Esophagus muscularis mucosa (tissue), 4 donors: Measurements from ENCODE around the gene SPACA7. TPM values are rescaled to one million over a fixed set of nuclear protein-coding genes. Genes with fewer than 3 reads are reported as not detected.

Source experiments
- DNase-seq: peaks from one replicate; pipeline ENCODE4 v3.0.0-alpha.2; 2017; ENCODE audit errors: extremely low spot score
- H3K27ac ChIP-seq, 4 donors: fragments of 200-600 bp; sonication (generic); replicated peaks in 1 of 4; 1 replicate in 3 of 4; 2 replicates in 1 of 4; pipeline ENCODE4 v1.5.1; 2016 to 2019; ENCODE audit warnings: mild to moderate bottlenecking in 1 of 4
- H3K27me3 ChIP-seq, 4 donors: fragments of 200-600 bp; sonication (generic); one replicate each; pipeline versions ENCODE4 v1.5.1 to v1.6.0; 2016 to 2019
- H3K36me3 ChIP-seq, 4 donors: fragments of 200-600 bp; sonication (generic); one replicate each; pipeline ENCODE4 v1.5.1; 2016 to 2019
- H3K4me1 ChIP-seq, 4 donors: fragments of 200-600 bp; sonication (generic); one replicate each; pipeline ENCODE4 v1.5.1; 2016 to 2019
- H3K4me3 ChIP-seq, 4 donors: fragments of 200-600 bp; sonication (generic); 1 replicate in 2 of 4; 2 replicates in 2 of 4; pipeline ENCODE4 v1.5.1; 2016 to 2019; ENCODE audit warnings: mild to moderate bottlenecking in 4 of 4, moderate library complexity in 1 of 4
- H3K9me3 ChIP-seq, 4 donors: fragments of 200-600 bp; sonication (generic); 1 replicate in 3 of 4; 2 replicates in 1 of 4; pipeline ENCODE4 v1.5.1; 2016 to 2019
- EP300 ChIP-seq: sonication (generic); formaldehyde crosslinking; IDR thresholded peaks from one replicate; pipeline ENCODE4 v1.6.1; 2017; ENCODE audit warnings: antibody characterized with exemption
- POLR2A ChIP-seq: fragments of 450-650 bp; IDR thresholded peaks from one replicate; pipeline ENCODE4 v1.6.1; 2017; ENCODE audit warnings: antibody characterized with exemption, moderate library complexity, mild to moderate bottlenecking, low read depth
- POLR2AphosphoS5 ChIP-seq, 2 donors: sonication (generic); formaldehyde crosslinking; IDR thresholded peaks; one replicate each; pipeline ENCODE4 v1.6.1; 2017; ENCODE audit warnings: antibody characterized with exemption in 2 of 2
- WGBS: methylation state at CpG from one replicate; pipeline ENCODE4 v1.1.5; 2018; 5-methylcytosine and 5-hydroxymethylcytosine counted together
- intact Hi-C: fragments of 100-400 bp; cut with DNase I; formaldehyde crosslinking; loops from one replicate; pipeline ENCODE4 v1.15.1; 2023
- total RNA-seq, 4 donors: library from RNA; depleted of rRNA; stranded (reverse); fragments of >200 nt; gene quantifications; one replicate each; pipeline versions ENCODE4 v1.1.0 to v1.2.1, GENCODE V29; 2016
- TF ChIP-seq, protein P1 (sequence below), 3 experiments: fragments of 200-600 bp in 2 of 3; fragments of 450-650 bp in 1 of 3; sonication (generic) in 2 of 3; IDR thresholded peaks; one replicate each; pipeline ENCODE4 v1.5.1; 2017 to 2019; ENCODE audit warnings: antibody characterized with exemption in 3 of 3, mild to moderate bottlenecking in 2 of 3, moderate library complexity in 1 of 3

Gene SPACA7
- total RNA-seq, 4 donors from 2014 or later: not detected

GRCh38 chr13:112448621-112449544 lies 72.7 kb downstream of the SPACA7 start:
- peak; percentile 74 for DNase-seq
- Histone ChIP-seq H3K27ac (no peak overlapping the region), H3K4me1 (peaks cover 0 to 1% (median under 1%) of the 10 kb centered on the region in 4 donors), H3K27me3 (peaks cover 0 to 87% (median 6%) of the 10 kb centered on the region in 4 donors), H3K4me3 (no peak overlapping the region), H3K9me3 (no peaks in the 10 kb centered on the region), H3K36me3 (no peaks in the 10 kb centered on the region)
- WGBS: 76% methylated on average over 10 of the region's 20 CpGs
- intact Hi-C loops: no loop called here
- no peak for TF ChIP-seq POLR2AphosphoS5 (IDR thresholded peaks at IDR 0.05)
- TF ChIP-seq, protein P1, sequence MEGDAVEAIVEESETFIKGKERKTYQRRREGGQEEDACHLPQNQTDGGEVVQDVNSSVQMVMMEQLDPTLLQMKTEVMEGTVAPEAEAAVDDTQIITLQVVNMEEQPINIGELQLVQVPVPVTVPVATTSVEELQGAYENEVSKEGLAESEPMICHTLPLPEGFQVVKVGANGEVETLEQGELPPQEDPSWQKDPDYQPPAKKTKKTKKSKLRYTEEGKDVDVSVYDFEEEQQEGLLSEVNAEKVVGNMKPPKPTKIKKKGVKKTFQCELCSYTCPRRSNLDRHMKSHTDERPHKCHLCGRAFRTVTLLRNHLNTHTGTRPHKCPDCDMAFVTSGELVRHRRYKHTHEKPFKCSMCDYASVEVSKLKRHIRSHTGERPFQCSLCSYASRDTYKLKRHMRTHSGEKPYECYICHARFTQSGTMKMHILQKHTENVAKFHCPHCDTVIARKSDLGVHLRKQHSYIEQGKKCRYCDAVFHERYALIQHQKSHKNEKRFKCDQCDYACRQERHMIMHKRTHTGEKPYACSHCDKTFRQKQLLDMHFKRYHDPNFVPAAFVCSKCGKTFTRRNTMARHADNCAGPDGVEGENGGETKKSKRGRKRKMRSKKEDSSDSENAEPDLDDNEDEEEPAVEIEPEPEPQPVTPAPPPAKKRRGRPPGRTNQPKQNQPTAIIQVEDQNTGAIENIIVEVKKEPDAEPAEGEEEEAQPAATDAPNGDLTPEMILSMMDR (IDR thresholded peaks at IDR 0.05): no peak
- TF ChIP-seq EP300: no peak
- no peak for TF ChIP-seq POLR2A

DNA sequence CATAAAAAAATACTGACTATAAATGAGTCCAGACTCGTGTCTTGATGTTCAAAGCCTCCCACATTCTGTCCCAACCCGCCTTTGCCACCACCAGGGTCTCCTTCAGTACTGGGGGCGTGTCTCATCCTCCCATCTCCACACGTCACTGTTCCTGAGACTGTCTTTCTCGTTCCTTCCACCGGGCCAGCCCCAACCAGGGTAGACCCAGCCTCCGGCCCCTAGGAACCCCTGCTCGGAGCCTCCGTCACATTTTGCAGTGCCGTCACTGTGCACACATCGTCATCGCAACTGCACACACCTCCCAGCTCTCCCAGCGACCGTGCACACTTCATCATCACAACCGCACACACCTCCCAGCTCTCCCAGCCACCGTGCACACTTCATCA lies 73.4 kb downstream of the SPACA7 start:
- WGBS: 82% methylated on average over 14 of the region's 16 CpGs
- DNase-seq: no peak
- Histone ChIP-seq H3K4me1 (no peaks in the 10 kb centered on the region), H3K27ac (no peak overlapping the region), H3K27me3 (peaks cover 0 to 87% (median 3%) of the 10 kb centered on the region in 4 donors), H3K4me3 (no peak overlapping the region), H3K36me3 (no peaks in the 10 kb centered on the region), H3K9me3 (no peaks in the 10 kb centered on the region)
- intact Hi-C loops: no loop called here
- TF ChIP-seq POLR2A (no peak), EP300 (no peak), POLR2AphosphoS5 (IDR thresholded peaks at IDR 0.05) (no peak)
- TF ChIP-seq, protein P1 (IDR thresholded peaks at IDR 0.05): no peak

DNA sequence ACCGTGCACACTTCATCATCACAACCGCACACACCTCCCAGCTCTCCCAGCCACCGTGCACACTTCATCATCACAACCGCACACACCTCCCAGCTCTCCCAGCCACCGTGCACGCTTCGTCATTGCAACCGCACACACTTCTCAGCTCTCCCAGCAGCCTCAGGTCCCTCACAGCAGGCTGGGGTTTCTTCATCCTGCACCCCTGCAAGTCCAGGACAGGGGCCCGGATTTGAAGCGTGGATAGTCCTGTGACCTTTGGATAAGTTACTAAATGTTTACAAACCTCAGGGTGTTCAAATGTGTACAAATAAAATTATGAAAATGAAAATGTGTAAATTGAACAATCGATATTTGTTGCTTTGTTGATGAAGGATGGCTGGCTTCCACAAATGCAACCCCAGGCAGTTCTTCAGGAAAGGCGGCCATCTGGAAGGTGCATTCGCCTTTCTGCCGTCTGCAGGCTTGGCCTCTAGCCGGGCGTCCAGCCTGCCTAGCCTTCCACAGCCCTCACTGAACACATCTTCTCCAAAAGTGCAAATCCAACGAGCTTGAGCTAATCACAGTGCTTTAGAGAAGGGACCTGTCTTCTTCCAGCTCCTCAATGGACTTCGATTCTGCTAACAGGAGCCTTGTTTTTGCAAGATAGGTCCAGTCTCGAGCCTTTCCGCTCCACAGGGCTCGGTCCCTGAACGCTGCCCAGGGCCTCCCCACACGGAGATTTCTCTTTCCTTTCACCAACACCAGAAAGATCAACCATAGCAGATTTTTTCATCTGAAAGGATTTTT lies 74.2 kb downstream of the SPACA7 start:
- H3K36me3 ChIP-seq: no peaks in the 10 kb centered on the region
- 85% methylated on average over 21 of the region's 23 CpGs for WGBS
- peaks cover 0 to 87% (median 2%) of the 10 kb centered on the region in 4 donors for H3K27me3 ChIP-seq
- intact Hi-C loops: no loop called here
- peak; percentile 72 for DNase-seq
- no peak overlapping the region for H3K4me3 ChIP-seq
- no peaks in the 10 kb centered on the region for H3K9me3 ChIP-seq
- H3K4me1 ChIP-seq: no peaks in the 10 kb centered on the region
- TF ChIP-seq, protein P1 (IDR thresholded peaks at IDR 0.05): no peak
- no peak for TF ChIP-seq POLR2AphosphoS5 (IDR thresholded peaks at IDR 0.05)
- TF ChIP-seq EP300: no peak
- no peak overlapping the region for H3K27ac ChIP-seq

- 56% methylated on average over 9 of the region's 9 CpGs for WGBS
- Histone ChIP-seq H3K4me1 (no peaks in the 10 kb centered on the region), H3K36me3 (no peaks in the 10 kb centered on the region), H3K4me3 (no peak overlapping the region), H3K27me3 (peaks cover 0 to 83% (median 0%) of the 10 kb centered on the region in 4 donors), H3K27ac (no peak overlapping the region), H3K9me3 (no peaks in the 10 kb centered on the region)
- intact Hi-C loops: no loop called here
- TF ChIP-seq EP300 (no peak), POLR2AphosphoS5 (IDR thresholded peaks at IDR 0.05) (no peak), POLR2A (no peak)
- TF ChIP-seq, protein P1 (IDR thresholded peaks at IDR 0.05): no peak
- no peak for DNase-seq
These were observed 74.7 kb downstream of the SPACA7 start for GRCh38 chr13:112450904-112451240.
